Airway epithelial cell (primary cell): ENCODE data around the gene ZNF768. TPM values are rescaled to one million over a fixed set of nuclear protein-coding genes. Genes with fewer than 3 reads are reported as not detected.

Source experiments
- total RNA-seq: library from RNA; depleted of rRNA; stranded (reverse); fragments of >200 nt; gene quantifications from 2 replicates; pipeline ENCODE4 v1.2.3, GENCODE V29; 2015

The ZNF768 gene
- total RNA-seq = 27.6 and 31.6 TPM in 2 replicates

DNA sequence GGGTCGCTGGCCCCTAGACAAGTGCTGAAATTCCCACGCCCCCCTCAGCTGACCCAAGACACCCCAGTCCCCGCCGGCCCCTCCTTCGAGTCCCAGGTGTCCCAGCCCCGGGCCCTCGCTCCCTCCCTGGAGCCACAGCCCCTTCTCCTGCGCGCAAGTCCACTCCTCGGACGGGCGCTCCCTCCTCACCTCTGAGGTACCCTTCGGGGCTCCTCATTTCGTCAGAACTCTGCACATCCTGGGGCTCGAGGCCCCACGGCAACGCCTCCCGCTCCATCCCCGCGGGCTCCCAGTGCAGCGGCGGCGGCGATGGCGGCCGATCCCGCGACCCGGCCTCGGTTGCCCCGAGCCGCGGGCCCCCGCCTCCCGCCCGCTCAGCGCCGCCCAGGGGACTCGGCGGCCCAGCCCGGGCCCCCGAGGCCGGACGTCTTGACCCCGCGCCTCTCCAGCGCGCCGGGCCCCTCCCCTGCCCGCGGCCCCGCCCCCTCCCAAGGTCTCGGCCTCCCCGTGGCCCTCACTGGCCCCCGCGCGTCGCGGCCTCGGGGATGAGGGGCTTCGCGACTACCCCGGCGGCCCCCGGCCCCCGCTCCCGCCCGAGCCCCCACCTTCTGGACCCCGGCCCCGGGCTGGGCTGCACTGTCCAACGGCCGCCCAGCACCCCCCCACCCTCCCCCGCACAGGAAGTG is at the start of gene ZNF768:
Gene ZNF768, minus strand, starts transcription at position 430 of the 686 bp plus-strand sequence. Its CDS starts 153 bp downstream, at position 277.

GRCh38 chr16:30571445-30572322 is 45.3 kb upstream of the ZNF768 start, which contains the start of gene ZNF688:
Gene ZNF688, minus strand, starts transcription at chr16:30571714. Its CDS starts 85 bp downstream, at chr16:30571629.

DNA sequence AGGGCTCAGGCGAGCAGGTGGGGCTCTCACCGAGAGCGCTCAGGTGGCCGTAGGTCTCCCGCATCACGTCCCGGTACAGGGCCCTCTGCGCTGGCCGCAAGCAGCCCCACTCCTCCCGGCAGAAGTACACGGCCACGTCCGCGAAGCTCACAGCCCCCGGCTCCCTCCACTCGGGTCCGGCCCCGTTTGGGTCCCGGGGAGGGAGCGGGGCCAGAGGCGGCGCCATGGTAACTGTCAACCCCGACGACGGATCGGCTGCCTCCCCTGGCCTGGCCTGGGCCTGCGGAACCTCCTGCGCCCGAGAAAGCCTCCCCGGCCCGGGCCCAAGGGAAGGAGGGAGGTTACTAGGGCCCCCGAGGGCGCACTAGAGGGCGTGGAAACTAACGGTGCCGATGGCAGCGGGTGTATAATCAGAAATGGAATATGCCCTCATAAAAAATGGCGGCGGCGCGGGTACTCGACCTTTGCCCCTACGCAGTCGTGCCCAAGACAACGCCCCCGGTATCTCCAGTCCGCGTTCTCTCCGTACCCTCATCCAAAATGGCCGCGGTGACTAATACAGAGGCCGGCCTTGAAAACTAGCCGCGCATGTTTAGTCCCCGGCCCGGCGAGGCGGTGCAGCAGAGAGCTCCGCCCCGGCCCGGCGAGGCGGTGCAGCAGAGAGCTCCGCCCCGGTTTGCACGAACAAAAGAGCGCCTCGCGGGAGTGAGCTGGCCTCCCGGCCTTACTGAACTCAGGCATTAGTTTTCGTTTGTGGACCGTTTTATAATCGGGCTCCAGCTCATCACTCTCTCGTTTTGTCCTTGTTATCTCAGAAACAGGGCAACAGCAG is 31.8 kb upstream of the ZNF768 start, which contains the start of gene ZNF764:
Gene ZNF764, minus strand, starts transcription at position 418 of the 832 bp plus-strand sequence. Its CDS starts 192 bp downstream, at position 226.

GRCh38 chr16:30534368-30535105 is 8.2 kb upstream of the ZNF768 start, which contains the start of gene ZNF747:
Gene ZNF747, minus strand, starts transcription at chr16:30534858. Its CDS starts 179 bp downstream, at chr16:30534679.

Other genes with a start within 250 kb of the ZNF768 start
- gene CD2BP2, start 171.3 kb downstream of the ZNF768 start, total RNA-seq = 38.1 and 39.5 TPM in 2 replicates
- gene TBC1D10B, start 156.1 kb downstream of the ZNF768 start, total RNA-seq = 35.3 and 37.5 TPM in 2 replicates
- gene MYL11, start 151.8 kb downstream of the ZNF768 start, total RNA-seq = not detected in 2 replicates
- gene SEPTIN1, start 144.0 kb downstream of the ZNF768 start, total RNA-seq = not detected in 2 replicates
- 8.3 and 9.5 TPM in 2 replicates for gene ZNF48, start 131.1 kb downstream of the ZNF768 start, total RNA-seq
- 7.9 and 19.4 TPM in 2 replicates for gene ZNF771, start 119.0 kb downstream of the ZNF768 start, total RNA-seq
- gene DCTPP1, start 96.5 kb downstream of the ZNF768 start, total RNA-seq = 48.1 and 55.7 TPM in 2 replicates
- gene SEPHS2, start 80.7 kb downstream of the ZNF768 start, total RNA-seq = 18.9 and 19.5 TPM in 2 replicates
- gene ITGAL, start 53.8 kb downstream of the ZNF768 start, total RNA-seq = not detected in 2 replicates
- gene ZNF747, start 8.3 kb upstream of the ZNF768 start, total RNA-seq = 5.5 and 7.0 TPM in 2 replicates
- gene ZNF764, start 31.8 kb upstream of the ZNF768 start, total RNA-seq = 6.3 and 8.2 TPM in 2 replicates
- 8.7 and 11.8 TPM in 2 replicates for gene ZNF688, start 45.1 kb upstream of the ZNF768 start, total RNA-seq
- gene ZNF785, start 59.1 kb upstream of the ZNF768 start, total RNA-seq = 3.2 and 4.3 TPM in 2 replicates
- gene ZNF689, start 83.8 kb upstream of the ZNF768 start, total RNA-seq = 3.4 and 5.5 TPM in 2 replicates
- 14.7 and 27.7 TPM in 2 replicates for gene PRR14, start 124.4 kb upstream of the ZNF768 start, total RNA-seq
- 21.3 and 29.2 TPM in 2 replicates for gene FBRS, start 131.9 kb upstream of the ZNF768 start, total RNA-seq
- 7.4 and 12.9 TPM in 2 replicates for gene SRCAP, start 172.6 kb upstream of the ZNF768 start, total RNA-seq
- 17.9 and 19.8 TPM in 2 replicates for gene PHKG2, start 221.9 kb upstream of the ZNF768 start, total RNA-seq
- gene CFAP119, start 235.5 kb upstream of the ZNF768 start, total RNA-seq = 1.7 and 3.0 TPM in 2 replicates
- gene RNF40, start 235.8 kb upstream of the ZNF768 start, total RNA-seq = 66.8 and 76.7 TPM in 2 replicates